RWPE2 (cell line): ENCODE results near the gene SATB2.

Experiments
- ATAC-seq: fragments of 200-7000 bp; cut with Tn5 transposase; 3 replicates; pipeline ENCODE4 v1.9.1; 2021; ENCODE audit warnings: low read depth
- DNase-seq: peaks from one replicate; pipeline ENCODE4 v3.0.0-alpha.2; 2020; ENCODE audit warnings: low spot score
- H3K27ac ChIP-seq: fragments of 450-650 bp; 2 replicates; pipeline ENCODE4 v1.5.1; 2017; ENCODE audit warnings: mild to moderate bottlenecking; ENCODE audit not compliant: poor library complexity, severe bottlenecking
- H3K27me3 ChIP-seq: fragments of 250-450 bp; sonication (Bioruptor Pico); 2 replicates; pipeline ENCODE4 v1.5.1; 2021; ENCODE audit warnings: mild to moderate bottlenecking, moderate library complexity; ENCODE audit not compliant: insufficient read depth, poor library complexity, severe bottlenecking
- H3K36me3 ChIP-seq: fragments of 250-450 bp; sonication (Bioruptor Pico); 2 replicates; pipeline ENCODE4 v1.5.1; 2020; ENCODE audit warnings: low read depth, mild to moderate bottlenecking, moderate library complexity
- H3K4me1 ChIP-seq: fragments of 250-450 bp; sonication (Bioruptor Pico); 2 replicates; pipeline ENCODE4 v1.5.1; 2021; ENCODE audit warnings: mild to moderate bottlenecking, moderate library complexity; ENCODE audit not compliant: insufficient read depth, poor library complexity, severe bottlenecking
- H3K4me3 ChIP-seq: fragments of 250-450 bp; sonication (Bioruptor Pico); 2 replicates; pipeline ENCODE4 v1.5.1; 2021; ENCODE audit warnings: mild to moderate bottlenecking, moderate library complexity; ENCODE audit not compliant: severe bottlenecking
- H3K9me3 ChIP-seq: fragments of 250-450 bp; sonication (Bioruptor Pico); 2 replicates; pipeline ENCODE4 v1.5.1; 2021; ENCODE audit warnings: mild to moderate bottlenecking, moderate library complexity; ENCODE audit not compliant: severe bottlenecking
- CTCF ChIP-seq: fragments of 450-650 bp; IDR thresholded peaks from one replicate; pipeline ENCODE4 v1.5.1; 2017; ENCODE audit warnings: mild to moderate bottlenecking, moderate library complexity; ENCODE audit not compliant: poor library complexity, severe bottlenecking

Gene SATB2

DNA sequence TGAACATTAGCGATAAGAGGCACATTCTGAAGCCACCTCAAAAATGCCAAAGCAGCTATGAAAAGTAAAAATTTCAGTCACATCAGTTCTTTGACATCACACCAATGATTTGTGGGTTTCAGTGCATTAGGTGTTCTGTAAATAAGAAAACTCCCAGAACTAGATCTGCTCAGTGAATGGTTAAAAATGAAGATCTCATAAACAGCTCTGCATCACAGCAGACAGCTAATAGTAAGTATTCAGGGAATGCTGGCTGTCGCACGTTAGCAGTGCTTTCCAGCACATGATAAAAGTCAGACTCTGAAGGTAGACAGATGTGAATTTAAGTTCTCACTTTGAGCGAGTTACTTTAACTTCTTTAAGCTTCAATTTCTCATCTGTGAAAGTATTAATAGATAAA, 154.9 kb downstream of the SATB2 start:
- TF ChIP-seq CTCF, result no peak
- H3K4me3 ChIP-seq, result no peak overlapping the region
- no peaks in the 10 kb centered on the region; the same call in none of the 2 replicates for H3K36me3 ChIP-seq
- ATAC-seq (no peak), DNase-seq (no peak)
- H3K27ac ChIP-seq, result no peak overlapping the region
- H3K4me1 ChIP-seq, result peaks cover 5% of the 10 kb centered on the region
- H3K27me3 ChIP-seq, result no peaks in the 10 kb centered on the region
- H3K9me3 ChIP-seq, result no peaks in the 10 kb centered on the region

GRCh38 chr2:199288424-199288823, 169.3 kb downstream of the SATB2 start:
- ATAC-seq (no peak), DNase-seq (no peak)
- Histone ChIP-seq H3K27me3 (no peaks in the 10 kb centered on the region), H3K9me3 (no peaks in the 10 kb centered on the region), H3K27ac (no peak overlapping the region), H3K4me3 (no peak overlapping the region), H3K4me1 (no peaks in the 10 kb centered on the region), H3K36me3 (0 out of 2 replicates have a peak, but pooled peaks cover 7% of the 10 kb centered on the region)
- TF ChIP-seq CTCF, result no peak

DNA sequence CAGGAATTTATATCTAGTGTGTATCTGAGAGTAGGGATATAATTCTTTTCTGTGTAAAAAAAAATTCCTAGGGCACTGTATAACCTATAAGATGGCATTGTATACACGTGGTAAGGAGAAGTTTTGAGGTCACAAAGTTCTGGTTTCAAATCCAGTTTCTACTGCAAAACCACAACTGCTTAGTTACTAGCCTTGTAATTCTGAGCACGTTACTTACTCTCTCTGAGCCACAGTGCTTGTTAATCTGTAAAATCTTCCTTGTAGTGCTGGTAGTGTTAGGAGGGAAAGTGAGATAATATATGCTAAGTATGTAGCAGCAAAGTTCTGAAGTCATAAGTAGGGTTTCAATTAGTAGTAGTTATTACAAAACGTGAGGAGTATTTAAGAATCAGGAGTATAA, 175.4 kb downstream of the SATB2 start:
- no peaks in the 10 kb centered on the region for H3K27me3 ChIP-seq
- H3K4me3 ChIP-seq, result no peak overlapping the region
- H3K4me1 ChIP-seq, result no peaks in the 10 kb centered on the region
- DNase-seq (no peak), ATAC-seq (no peak)
- H3K27ac ChIP-seq, result no peak overlapping the region
- no peak for TF ChIP-seq CTCF
- no peaks in the 10 kb centered on the region for H3K9me3 ChIP-seq
- H3K36me3 ChIP-seq, result 0 out of 2 replicates have a peak, but pooled peaks cover 4% of the 10 kb centered on the region

GRCh38 chr2:199279146-199279545, 178.6 kb downstream of the SATB2 start:
- H3K4me1 ChIP-seq, result no peaks in the 10 kb centered on the region
- no peak for ATAC-seq

More at GRCh38 chr2:199279146-199279545, 178.6 kb downstream of the SATB2 start:
- Histone ChIP-seq H3K27ac (no peak overlapping the region), H3K4me3 (no peak overlapping the region), H3K36me3 (no peaks in the 10 kb centered on the region), H3K9me3 (no peaks in the 10 kb centered on the region), H3K27me3 (no peaks in the 10 kb centered on the region)
- TF ChIP-seq CTCF, result no peak
- no peak for DNase-seq
